ENCODE data around the gene CEP128. TPM values are rescaled to one million over a fixed set of nuclear protein-coding genes. Genes with fewer than 3 reads are reported as not detected.

CEP128 gene
- total and polyA plus RNA-seq, 7 experiments from 2014 or later = 4.2 to 22.8 (median 9.9) TPM

GRCh38 chr14:80862983-80863382 lies 78.6 kb downstream of the CEP128 start:
- Mint-ChIP-seq H3K4me3 (no peak overlapping the region), H3K27me3 (no peaks in the 10 kb centered on the region), H3K9me3 (peaks cover 0 to 25% (median 9%) of the 10 kb centered on the region in 11 donors), H3K36me3 (peaks cover 5 to 11% (median 10%) of the 10 kb centered on the region in 5 donors), H3K27ac (no peak overlapping the region), H3K4me1 (no peaks in the 10 kb centered on the region)
- peaks cover 0 to 11% (median 0%) of the 10 kb centered on the region in 3 experiments for H3K9me3 ChIP-seq (ENCODE audit: control insufficient read depth in 2 of 3, low read length in 3 of 3)
- DNase-seq (no peak), ATAC-seq (no peak)
- H3K27me3 ChIP-seq (ENCODE audit: control insufficient read depth in 2 of 2, insufficient read depth in 2 of 2, low read length in 2 of 2) = no peaks in the 10 kb centered on the region
- H3K4me3 ChIP-seq (ENCODE audit: low read length) = no peak overlapping the region
- H3K36me3 ChIP-seq (ENCODE audit: control insufficient read depth in 2 of 3, insufficient read depth in 3 of 3, low read length in 3 of 3) = no peaks in the 10 kb centered on the region
- ChIA-PET CTCF (no interaction called here), POLR2A (no interaction called here)
- no peaks in the 10 kb centered on the region for H3K4me1 ChIP-seq (ENCODE audit: control insufficient read depth in 2 of 2, insufficient read depth in 2 of 2, low read length in 2 of 2)
- H3K27ac ChIP-seq (ENCODE audit: low read depth, low read length) = no peak overlapping the region
- intact Hi-C loops (cut with micrococcal nuclease) = no loop called here

- ChIA-PET POLR2A (no interaction called here), CTCF (no interaction called here)
- Mint-ChIP-seq H3K4me3 (no peak overlapping the region), H3K36me3 (peaks cover 3 to 8% (median 7%) of the 10 kb centered on the region in 5 donors), H3K4me1 (no peaks in the 10 kb centered on the region), H3K9me3 (peaks cover 0 to 20% (median 6%) of the 10 kb centered on the region in 11 donors), H3K27ac (no peak overlapping the region), H3K27me3 (no peaks in the 10 kb centered on the region)
- no peaks in the 10 kb centered on the region for H3K4me1 ChIP-seq (ENCODE audit: control insufficient read depth in 2 of 2, insufficient read depth in 2 of 2, low read length in 2 of 2)
- intact Hi-C loops (cut with micrococcal nuclease) = no loop called here
- no peak overlapping the region for H3K27ac ChIP-seq (ENCODE audit: low read depth, low read length)
- no peak for DNase-seq
- ATAC-seq = no peak
- no peaks in the 10 kb centered on the region for H3K27me3 ChIP-seq (ENCODE audit: control insufficient read depth in 2 of 2, insufficient read depth in 2 of 2, low read length in 2 of 2)
- no peak overlapping the region for H3K4me3 ChIP-seq (ENCODE audit: low read length)
- no peaks in the 10 kb centered on the region for H3K36me3 ChIP-seq (ENCODE audit: control insufficient read depth in 2 of 3, insufficient read depth in 3 of 3, low read length in 3 of 3)
- peaks cover 0 to 7% (median 0%) of the 10 kb centered on the region in 3 experiments for H3K9me3 ChIP-seq (ENCODE audit: control insufficient read depth in 2 of 3, low read length in 3 of 3)
Observed at GRCh38 chr14:80862541-80862940, 79.0 kb downstream of the CEP128 start.

GRCh38 chr14:80850197-80850814 lies 91.2 kb downstream of the CEP128 start:
- H3K27me3 ChIP-seq (ENCODE audit: control insufficient read depth in 2 of 2, insufficient read depth in 2 of 2, low read length in 2 of 2) = no peaks in the 10 kb centered on the region
- no peak overlapping the region for H3K4me3 Mint-ChIP-seq
- peaks cover 0 to under 1% (median 0%) of the 10 kb centered on the region in 11 donors for H3K9me3 Mint-ChIP-seq
- H3K9me3 ChIP-seq (ENCODE audit: control insufficient read depth in 2 of 3, low read length in 3 of 3) = no peaks in the 10 kb centered on the region
- no peaks in the 10 kb centered on the region for H3K27me3 Mint-ChIP-seq
- peak in 4 of 9 donors; percentile 1 to 5 (median 4) for DNase-seq
- H3K36me3 ChIP-seq (ENCODE audit: control insufficient read depth in 2 of 3, insufficient read depth in 3 of 3, low read length in 3 of 3) = no peaks in the 10 kb centered on the region
- no peak for ATAC-seq
- intact Hi-C loops (cut with micrococcal nuclease) = loop anchor here (1.0 to 5.0 kb wide), 3 partner anchors 1838 to 1891 kb away; no protein-coding TSS in a partner anchor
- no peak overlapping the region for H3K27ac ChIP-seq (ENCODE audit: low read depth, low read length)
- H3K27ac Mint-ChIP-seq = no peak overlapping the region
- H3K4me1 Mint-ChIP-seq = no peaks in the 10 kb centered on the region
- peaks cover 0 to 7% (median 0%) of the 10 kb centered on the region in 5 donors for H3K36me3 Mint-ChIP-seq
- POLR2A ChIA-PET = no interaction called here
- no peaks in the 10 kb centered on the region for H3K4me1 ChIP-seq (ENCODE audit: control insufficient read depth in 2 of 2, insufficient read depth in 2 of 2, low read length in 2 of 2)
- CTCF ChIA-PET = no interaction called here
- H3K4me3 ChIP-seq (ENCODE audit: low read length) = no peak overlapping the region

GRCh38 chr14:80847070-80847469 lies 94.5 kb downstream of the CEP128 start:
- Mint-ChIP-seq H3K27ac (no peak overlapping the region), H3K4me3 (no peak overlapping the region), H3K27me3 (no peaks in the 10 kb centered on the region), H3K36me3 (no peaks in the 10 kb centered on the region), H3K9me3 (no peaks in the 10 kb centered on the region), H3K4me1 (peaks cover 0 to 2% (median 0%) of the 10 kb centered on the region in 7 donors)
- DNase-seq (no peak), ATAC-seq (no peak)
- Histone ChIP-seq H3K9me3 (ENCODE audit: control insufficient read depth in 2 of 3, low read length in 3 of 3) (no peaks in the 10 kb centered on the region), H3K27me3 (ENCODE audit: control insufficient read depth in 2 of 2, insufficient read depth in 2 of 2, low read length in 2 of 2) (no peaks in the 10 kb centered on the region), H3K36me3 (ENCODE audit: control insufficient read depth in 2 of 3, insufficient read depth in 3 of 3, low read length in 3 of 3) (no peaks in the 10 kb centered on the region), H3K4me1 (ENCODE audit: control insufficient read depth in 2 of 2, insufficient read depth in 2 of 2, low read length in 2 of 2) (no peaks in the 10 kb centered on the region), H3K27ac (ENCODE audit: low read depth, low read length) (no peak overlapping the region), H3K4me3 (ENCODE audit: low read length) (no peak overlapping the region)
- intact Hi-C loops (cut with micrococcal nuclease) = loop anchor here in 1 of 2 donors (5.0 to 10.0 kb wide), 2 partner anchors 635 to 792 kb away; partner anchors contain the start of gene DIO2
- CTCF ChIA-PET = no interaction called here
- POLR2A ChIA-PET = no interaction called here

- ATAC-seq (no peak), DNase-seq (no peak)
- Histone ChIP-seq H3K36me3 (ENCODE audit: control insufficient read depth in 2 of 3, insufficient read depth in 3 of 3, low read length in 3 of 3) (no peaks in the 10 kb centered on the region), H3K27ac (ENCODE audit: low read depth, low read length) (no peak overlapping the region), H3K4me3 (ENCODE audit: low read length) (no peak overlapping the region), H3K27me3 (ENCODE audit: control insufficient read depth in 2 of 2, insufficient read depth in 2 of 2, low read length in 2 of 2) (no peaks in the 10 kb centered on the region), H3K9me3 (ENCODE audit: control insufficient read depth in 2 of 3, low read length in 3 of 3) (no peaks in the 10 kb centered on the region), H3K4me1 (ENCODE audit: control insufficient read depth in 2 of 2, insufficient read depth in 2 of 2, low read length in 2 of 2) (no peaks in the 10 kb centered on the region)
- ChIA-PET POLR2A (no interaction called here), CTCF (no interaction called here)
- intact Hi-C loops (cut with micrococcal nuclease) = loop anchor here in 1 of 2 donors (5.0 to 10.0 kb wide), 2 partner anchors 634 to 791 kb away; partner anchors contain the start of gene DIO2
- Mint-ChIP-seq H3K4me3 (no peak overlapping the region), H3K36me3 (no peaks in the 10 kb centered on the region), H3K27me3 (no peaks in the 10 kb centered on the region), H3K4me1 (peaks cover 0 to 2% (median 0%) of the 10 kb centered on the region in 7 donors), H3K27ac (no peak overlapping the region), H3K9me3 (no peaks in the 10 kb centered on the region)
Observed at GRCh38 chr14:80845856-80846255, 95.7 kb downstream of the CEP128 start.

GRCh38 chr14:80844872-80845271 lies 96.7 kb downstream of the CEP128 start:
- no peak overlapping the region for H3K27ac Mint-ChIP-seq
- H3K27ac ChIP-seq (ENCODE audit: low read depth, low read length) = no peak overlapping the region
- H3K36me3 ChIP-seq (ENCODE audit: control insufficient read depth in 2 of 3, insufficient read depth in 3 of 3, low read length in 3 of 3) = no peaks in the 10 kb centered on the region
- ATAC-seq (no peak), DNase-seq (no peak)
- no peak overlapping the region for H3K4me3 Mint-ChIP-seq
- H3K36me3 Mint-ChIP-seq = no peaks in the 10 kb centered on the region
- ChIA-PET CTCF (no interaction called here), POLR2A (no interaction called here)
- H3K9me3 Mint-ChIP-seq = no peaks in the 10 kb centered on the region
- no peaks in the 10 kb centered on the region for H3K27me3 ChIP-seq (ENCODE audit: control insufficient read depth in 2 of 2, insufficient read depth in 2 of 2, low read length in 2 of 2)
- no peak overlapping the region for H3K4me3 ChIP-seq (ENCODE audit: low read length)
- no peaks in the 10 kb centered on the region for H3K4me1 ChIP-seq (ENCODE audit: control insufficient read depth in 2 of 2, insufficient read depth in 2 of 2, low read length in 2 of 2)
- H3K27me3 Mint-ChIP-seq = no peaks in the 10 kb centered on the region
- H3K9me3 ChIP-seq (ENCODE audit: control insufficient read depth in 2 of 3, low read length in 3 of 3) = no peaks in the 10 kb centered on the region
- intact Hi-C loops (cut with micrococcal nuclease) = loop anchor here in 1 of 2 donors (5.0 to 10.0 kb wide), 2 partner anchors 633 to 790 kb away; partner anchors contain the start of gene DIO2
- peaks cover 0 to 2% (median 0%) of the 10 kb centered on the region in 7 donors for H3K4me1 Mint-ChIP-seq

GRCh38 chr14:80839743-80840142 lies 101.8 kb downstream of the CEP128 start:
- H3K4me3 ChIP-seq (ENCODE audit: low read length) = no peak overlapping the region
- no peaks in the 10 kb centered on the region for H3K27me3 ChIP-seq (ENCODE audit: control insufficient read depth in 2 of 2, insufficient read depth in 2 of 2, low read length in 2 of 2)
- Mint-ChIP-seq H3K4me3 (no peak overlapping the region), H3K9me3 (no peaks in the 10 kb centered on the region), H3K36me3 (peaks cover 0 to 4% (median 0%) of the 10 kb centered on the region in 5 donors), H3K27ac (no peak overlapping the region), H3K27me3 (no peaks in the 10 kb centered on the region), H3K4me1 (peaks cover 0 to under 1% (median 0%) of the 10 kb centered on the region in 7 donors)
- intact Hi-C loops (cut with micrococcal nuclease) = loop anchor here in 1 of 2 donors (10.0 kb wide), 1 partner anchor 785 kb away; no protein-coding TSS in a partner anchor
- ATAC-seq (no peak), DNase-seq (no peak)
- ChIA-PET POLR2A (no interaction called here), CTCF (no interaction called here)
- H3K36me3 ChIP-seq (ENCODE audit: control insufficient read depth in 2 of 3, insufficient read depth in 3 of 3, low read length in 3 of 3) = no peaks in the 10 kb centered on the region
- no peaks in the 10 kb centered on the region for H3K9me3 ChIP-seq (ENCODE audit: control insufficient read depth in 2 of 3, low read length in 3 of 3)
- H3K27ac ChIP-seq (ENCODE audit: low read depth, low read length) = no peak overlapping the region
- no peaks in the 10 kb centered on the region for H3K4me1 ChIP-seq (ENCODE audit: control insufficient read depth in 2 of 2, insufficient read depth in 2 of 2, low read length in 2 of 2)
